Superior temporal gyrus (tissue), 1 donor: Measurements from ENCODE around the gene SUSD4.

Source experiments
- DNase-seq: peaks from one replicate; pipeline ENCODE4 v3.0.0-alpha.2; 2016; ENCODE audit errors: extremely low spot score

Gene SUSD4

GRCh38 chr1:223358826-223359225 is 5.2 kb downstream of the SUSD4 start:
- peak; percentile 22 for DNase-seq

GRCh38 chr1:223355699-223356098 is 8.3 kb downstream of the SUSD4 start:
- DNase-seq, result no peak

GRCh38 chr1:223353939-223354338 is 10.0 kb downstream of the SUSD4 start:
- DNase-seq, result no peak

GRCh38 chr1:223352944-223353343 is 11.0 kb downstream of the SUSD4 start:
- DNase-seq, result no peak

GRCh38 chr1:223350361-223350908 is 13.5 kb downstream of the SUSD4 start:
- DNase-seq, result peak; percentile 5

GRCh38 chr1:223349241-223349640 is 14.7 kb downstream of the SUSD4 start:
- no peak for DNase-seq

GRCh38 chr1:223348439-223348838 is 15.5 kb downstream of the SUSD4 start:
- no peak for DNase-seq

GRCh38 chr1:223347583-223347982 is 16.4 kb downstream of the SUSD4 start:
- no peak for DNase-seq

- no peak for DNase-seq
Observed at GRCh38 chr1:223346311-223346710, 17.7 kb downstream of the SUSD4 start.

GRCh38 chr1:223345720-223346119 is 18.3 kb downstream of the SUSD4 start:
- no peak for DNase-seq

- DNase-seq, result no peak
Observed at GRCh38 chr1:223344491-223344890, 19.5 kb downstream of the SUSD4 start.

- no peak for DNase-seq
Observed at GRCh38 chr1:223343692-223344091, 20.3 kb downstream of the SUSD4 start.

- DNase-seq, result peak; percentile 73
Observed at GRCh38 chr1:223341121-223341520, 22.9 kb downstream of the SUSD4 start.

GRCh38 chr1:223340637-223341036 is 23.3 kb downstream of the SUSD4 start:
- DNase-seq, result no peak

- no peak for DNase-seq
Observed at GRCh38 chr1:223339861-223340260, 24.1 kb downstream of the SUSD4 start.

- peak; percentile 65 for DNase-seq
Observed at GRCh38 chr1:223338811-223339746, 24.9 kb downstream of the SUSD4 start.

GRCh38 chr1:223337174-223337869 is 26.7 kb downstream of the SUSD4 start:
- no peak for DNase-seq

- DNase-seq, result no peak
Observed at GRCh38 chr1:223334156-223334555, 29.8 kb downstream of the SUSD4 start.

- DNase-seq, result no peak
Observed at GRCh38 chr1:223332997-223333396, 31.0 kb downstream of the SUSD4 start.

GRCh38 chr1:223331929-223332328 is 32.0 kb downstream of the SUSD4 start:
- no peak for DNase-seq

GRCh38 chr1:223331301-223331700 is 32.7 kb downstream of the SUSD4 start:
- no peak for DNase-seq

GRCh38 chr1:223330466-223330865 is 33.5 kb downstream of the SUSD4 start:
- no peak for DNase-seq
